HG02642 (cell line): Measurements from ENCODE around the gene TMEM196.
"Not testable (repeated sequence)": the region's sequence is repeated elsewhere in the genome, so short reads cannot be mapped to it uniquely, and the experiment has no call there.

Experiments used
- ATAC-seq: cut with Tn5 transposase; IDR thresholded peaks from one replicate; pipeline ENCODE4 v1.9.1; 2021; ENCODE audit warnings: mild to moderate bottlenecking; ENCODE audit not compliant: unreplicated experiment, poor library complexity

The TMEM196 gene

DNA sequence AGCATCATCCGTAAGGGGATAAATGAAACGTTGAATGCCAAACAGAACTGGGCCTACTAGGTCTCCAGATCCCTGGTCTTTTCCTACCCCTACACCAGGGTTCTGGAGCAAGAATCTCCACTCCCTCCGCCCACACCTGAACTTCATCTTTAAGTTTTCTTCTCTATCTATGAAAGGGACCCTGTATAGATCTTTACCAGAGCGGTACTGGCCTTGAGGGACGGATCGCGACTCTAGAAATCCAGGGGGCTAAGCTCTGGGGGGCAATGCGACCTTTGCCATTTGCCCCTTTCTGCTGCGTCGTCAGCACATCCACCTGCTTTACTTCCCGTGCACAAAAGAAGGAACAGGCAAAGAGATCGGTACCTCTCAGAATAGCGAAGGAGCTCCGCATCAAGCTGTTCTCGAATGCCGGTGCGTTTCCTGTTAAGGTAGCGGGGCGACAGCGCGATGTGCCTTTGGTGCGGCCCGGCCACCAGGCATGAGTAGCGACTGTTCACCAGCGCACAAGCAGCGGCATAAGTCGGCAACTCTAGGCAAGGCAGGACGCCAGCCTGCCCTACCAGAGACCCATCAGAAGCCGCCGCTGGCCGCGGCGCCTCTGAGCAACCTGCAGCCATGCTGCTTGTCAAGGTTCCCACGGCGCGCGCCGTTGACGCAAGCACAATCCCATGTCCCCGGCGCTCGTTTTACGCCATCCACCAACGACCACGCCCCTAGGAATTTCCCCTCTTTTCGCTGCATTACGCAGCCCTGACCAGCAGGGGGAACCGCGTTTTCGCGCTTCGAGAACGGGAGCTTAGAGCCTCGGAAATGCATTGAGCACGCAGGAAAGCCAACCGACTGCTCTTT is 64.8 kb downstream of the TMEM196 start, which contains the start of gene POLR1F:
POLR1F (minus strand) TSS at position 641 of the 852 bp plus-strand sequence; CDS start at position 620, 21 bp downstream.
- peak; percentile 99 for ATAC-seq

DNA sequence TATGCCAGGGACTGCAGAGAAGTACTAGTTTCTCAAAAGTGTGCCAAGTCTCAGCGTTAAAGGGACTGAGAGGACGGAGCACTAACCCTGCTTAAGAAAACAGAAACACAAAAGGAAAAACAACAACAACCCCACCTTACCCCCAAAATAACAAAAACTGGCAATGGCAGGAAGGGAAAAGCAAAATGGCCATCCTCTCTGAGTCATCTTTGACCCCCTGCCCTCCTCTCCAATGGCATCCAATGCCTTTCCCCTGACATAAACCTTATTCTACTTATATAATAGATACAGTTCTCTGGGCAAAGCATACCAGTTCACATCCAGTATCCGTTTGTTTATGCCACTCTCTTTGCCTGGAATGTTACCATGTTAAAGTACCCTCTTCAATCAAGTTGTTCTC is 66.2 kb downstream of the TMEM196 start:
- no peak for ATAC-seq

DNA sequence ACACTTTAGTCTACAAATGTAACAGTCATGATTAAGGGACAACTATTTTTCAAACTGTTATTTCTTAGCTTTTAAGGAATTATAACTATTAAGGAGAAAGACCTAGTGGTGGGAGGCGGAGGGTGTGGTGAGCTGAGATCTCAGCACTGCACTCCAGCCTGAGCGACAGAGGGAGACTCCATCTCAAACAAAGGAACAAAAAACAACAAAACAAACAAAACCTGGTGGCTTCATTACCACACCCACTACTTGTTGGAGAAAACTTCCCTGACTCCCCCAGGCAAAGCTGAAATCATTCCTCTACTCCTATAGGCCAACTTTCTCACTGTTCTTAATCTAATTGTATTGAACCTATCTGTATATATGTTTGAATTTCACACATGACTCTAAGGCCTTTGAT is 67.8 kb downstream of the TMEM196 start:
- ATAC-seq, result no peak

DNA sequence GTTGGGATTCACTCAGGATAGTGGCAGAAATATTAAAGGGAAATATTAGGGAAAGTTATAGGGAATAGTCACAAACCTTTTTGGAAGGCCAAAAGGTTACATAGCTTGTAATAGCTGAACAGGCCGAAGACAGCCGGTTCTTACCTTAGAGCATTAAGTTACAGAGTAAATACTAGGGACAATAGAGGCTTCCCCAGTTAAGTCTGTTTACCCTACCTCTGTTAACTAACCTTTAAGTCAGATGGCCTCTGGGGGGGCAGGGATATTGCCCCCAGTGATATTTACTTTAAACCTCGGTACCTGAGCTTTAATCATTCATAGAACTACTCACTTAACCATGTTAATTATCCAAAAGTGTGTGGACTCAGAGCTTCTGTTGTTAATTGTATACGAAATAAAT is 71.9 kb downstream of the TMEM196 start:
- ATAC-seq, result no peak

DNA sequence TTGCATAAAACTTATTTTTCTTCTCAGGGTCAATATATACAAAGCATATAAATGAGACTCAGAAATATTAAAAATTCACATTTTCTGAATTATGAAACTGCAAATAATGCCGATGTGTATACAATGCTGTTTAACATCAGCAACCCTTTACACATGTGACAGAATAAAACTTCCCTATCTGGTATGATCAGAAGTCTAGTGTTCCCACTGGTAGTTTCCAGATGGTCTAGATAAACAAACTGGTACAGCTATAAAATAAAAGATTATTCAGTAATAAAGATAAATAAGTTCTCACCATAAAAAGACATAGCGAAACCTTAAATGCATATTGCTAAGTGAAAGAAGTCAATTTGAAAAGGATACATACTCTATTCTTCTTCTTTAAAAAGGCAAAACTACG is 72.5 kb downstream of the TMEM196 start:
- ATAC-seq, result no peak

DNA sequence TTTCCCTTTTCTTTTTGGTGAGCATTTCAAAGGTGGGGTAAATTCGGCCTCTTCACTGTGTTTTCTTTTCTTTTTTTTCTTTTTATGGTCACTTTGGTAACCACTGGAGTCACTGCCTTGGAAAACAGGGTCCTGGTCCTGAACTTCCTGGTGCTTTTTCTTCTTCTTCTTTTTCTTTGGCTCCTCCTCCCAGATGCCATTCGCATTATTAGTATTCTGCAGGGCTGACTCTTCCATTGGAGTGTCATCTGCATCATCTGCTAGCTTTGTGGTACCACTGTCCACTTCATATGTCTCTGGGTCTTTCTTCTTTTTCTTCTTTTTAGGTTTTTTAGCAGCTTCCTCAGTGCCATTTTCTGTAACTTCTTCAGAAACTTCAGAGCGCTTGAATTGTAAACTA is 75.1 kb downstream of the TMEM196 start:
- no peak for ATAC-seq

DNA sequence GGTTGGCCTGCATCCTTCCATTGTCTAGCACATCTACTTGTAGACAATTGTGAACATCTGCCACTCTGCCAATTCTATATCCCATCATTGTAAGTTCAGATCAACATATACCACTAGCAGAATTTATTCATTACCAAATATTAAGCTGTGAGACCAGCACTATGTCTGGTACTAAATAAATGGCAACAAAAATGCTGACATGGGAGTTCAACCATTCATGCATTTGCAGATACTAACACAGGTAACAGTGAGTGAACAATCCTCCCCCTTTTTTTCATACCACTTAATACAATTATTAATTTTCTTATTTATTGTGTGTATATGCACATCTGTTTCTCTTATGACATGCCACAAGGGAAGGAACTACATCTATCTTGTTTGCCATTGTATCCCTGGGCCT is 76.5 kb downstream of the TMEM196 start:
- ATAC-seq, result no peak

DNA sequence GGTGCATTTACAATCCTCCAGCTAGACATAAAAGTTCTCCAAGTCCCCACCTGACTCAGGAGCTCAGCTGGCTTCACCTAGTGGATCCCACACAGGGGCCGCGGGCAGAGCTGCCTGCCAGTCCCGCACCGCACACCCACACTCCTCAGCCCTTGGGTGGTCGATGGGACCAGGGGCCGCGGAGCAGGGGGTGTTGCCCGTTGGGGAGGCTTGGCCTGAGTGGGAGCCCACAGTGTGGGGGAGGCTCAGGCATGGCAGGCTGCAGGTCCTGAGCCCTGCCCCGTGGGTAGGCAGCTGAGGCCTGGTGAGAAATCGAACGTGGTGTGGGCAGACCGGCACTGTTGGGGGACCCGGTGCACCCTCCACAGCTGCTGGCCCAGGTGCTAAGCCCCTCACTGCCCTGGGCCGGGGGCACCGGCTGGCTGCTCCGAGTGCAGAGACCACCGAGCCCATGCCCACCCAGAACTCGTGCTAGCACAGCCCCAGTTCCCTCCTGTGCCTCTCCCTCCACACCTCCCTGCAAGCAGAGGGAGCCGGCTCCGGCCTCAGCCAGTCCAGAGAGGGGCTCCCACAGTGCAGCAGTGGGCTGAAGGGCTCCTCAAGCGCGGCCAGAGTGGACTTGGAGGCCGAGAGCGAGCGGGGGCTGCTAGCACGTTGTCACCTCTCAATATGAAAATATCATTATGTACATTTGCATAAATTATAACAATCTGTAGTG is 81.1 kb downstream of the TMEM196 start:
- no peak for ATAC-seq

DNA sequence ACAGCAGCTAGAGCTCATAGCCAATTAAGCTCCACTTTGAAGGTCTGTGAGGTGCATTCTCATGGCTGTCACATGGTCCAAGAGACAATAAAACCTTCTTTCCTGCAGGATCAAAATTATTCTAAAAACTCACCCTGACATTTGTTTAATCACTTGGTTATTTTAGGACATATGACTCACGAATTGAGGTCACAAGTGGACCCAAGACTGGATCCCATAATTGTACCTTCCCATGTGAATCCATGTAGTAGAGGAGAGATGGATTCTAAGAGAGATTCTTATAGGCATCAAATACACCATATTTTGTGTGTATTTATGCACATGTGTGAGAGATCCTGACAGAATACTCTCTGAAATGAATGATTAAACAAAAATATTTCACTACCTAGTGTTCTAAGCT is 82.7 kb downstream of the TMEM196 start:
- no peak for ATAC-seq

DNA sequence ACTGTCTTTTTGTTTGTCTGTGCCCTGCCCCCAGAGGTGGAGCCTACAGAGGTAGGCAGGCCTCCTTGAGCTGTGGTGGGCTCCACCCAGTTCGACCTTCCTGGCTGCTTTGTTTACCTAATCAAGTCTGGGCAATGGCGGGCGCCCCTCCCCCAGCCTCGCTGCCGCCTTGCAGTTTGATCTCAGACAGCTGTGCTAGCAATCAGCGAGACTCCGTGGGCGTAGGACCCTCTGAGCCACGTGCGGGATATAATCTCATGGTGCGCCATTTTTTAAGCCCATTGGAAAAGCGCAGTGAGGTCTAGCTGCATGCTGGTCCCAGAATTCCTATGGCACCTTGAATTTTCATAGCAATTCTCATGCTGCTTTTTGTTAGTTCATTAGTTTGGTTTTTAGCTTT is 84.3 kb downstream of the TMEM196 start:
- ATAC-seq, result not testable (repeated sequence)

DNA sequence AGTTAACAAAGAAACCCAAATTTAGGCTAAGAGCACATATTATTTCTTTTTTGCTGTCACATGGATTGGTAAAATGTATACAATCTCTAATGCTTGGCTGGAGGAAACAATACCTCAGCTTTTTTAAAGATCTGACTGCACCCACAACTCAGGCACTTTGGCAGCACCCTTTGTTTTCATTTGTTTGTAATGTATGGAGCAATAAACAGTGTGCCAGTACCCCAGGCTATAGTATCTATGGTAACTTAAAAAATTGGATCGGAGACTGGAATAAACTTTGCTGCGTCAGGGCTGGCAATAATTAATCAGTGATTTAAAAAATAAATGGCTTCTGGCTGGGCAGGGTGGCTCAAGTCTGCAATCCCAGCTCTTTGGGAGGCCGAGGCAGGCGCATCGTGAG is 91.8 kb downstream of the TMEM196 start:
- no peak for ATAC-seq

DNA sequence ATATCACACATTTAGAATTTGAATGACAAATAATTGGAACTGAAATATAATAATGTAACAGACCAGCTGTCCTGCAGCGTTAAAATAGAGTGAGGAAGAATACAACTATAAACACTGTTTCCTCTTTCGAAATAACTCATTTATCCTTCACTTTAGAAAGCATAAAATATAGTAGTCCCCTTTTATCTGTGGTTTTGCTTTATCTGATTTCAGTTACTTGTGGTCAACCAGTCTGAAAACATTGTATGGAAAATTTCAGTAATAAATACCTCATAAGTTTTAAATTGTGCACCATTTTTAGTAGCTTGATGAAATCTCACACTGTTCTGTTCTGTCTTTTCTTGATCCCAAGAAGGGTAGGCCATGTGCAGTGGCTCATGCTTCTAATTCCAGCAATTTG is 96.2 kb downstream of the TMEM196 start:
- ATAC-seq, result peak; percentile 86

DNA sequence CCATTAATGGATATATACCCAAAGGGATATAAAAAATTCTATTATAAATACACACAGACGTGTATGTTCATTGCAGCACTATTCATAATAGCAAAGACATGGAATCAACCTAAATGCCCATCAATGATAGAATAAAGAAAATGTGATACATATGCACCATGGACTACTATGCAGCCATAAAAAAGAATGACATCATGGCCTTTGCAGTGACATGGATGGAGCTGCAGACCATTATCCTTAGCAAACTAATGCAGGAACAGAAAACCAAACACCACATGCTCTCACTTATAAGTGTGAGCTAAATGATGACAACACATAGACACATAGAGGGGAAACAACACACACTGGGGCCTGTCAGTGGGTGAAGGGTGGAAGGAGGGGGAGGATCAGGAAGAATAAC is 97.6 kb downstream of the TMEM196 start:
- ATAC-seq, result no peak

DNA sequence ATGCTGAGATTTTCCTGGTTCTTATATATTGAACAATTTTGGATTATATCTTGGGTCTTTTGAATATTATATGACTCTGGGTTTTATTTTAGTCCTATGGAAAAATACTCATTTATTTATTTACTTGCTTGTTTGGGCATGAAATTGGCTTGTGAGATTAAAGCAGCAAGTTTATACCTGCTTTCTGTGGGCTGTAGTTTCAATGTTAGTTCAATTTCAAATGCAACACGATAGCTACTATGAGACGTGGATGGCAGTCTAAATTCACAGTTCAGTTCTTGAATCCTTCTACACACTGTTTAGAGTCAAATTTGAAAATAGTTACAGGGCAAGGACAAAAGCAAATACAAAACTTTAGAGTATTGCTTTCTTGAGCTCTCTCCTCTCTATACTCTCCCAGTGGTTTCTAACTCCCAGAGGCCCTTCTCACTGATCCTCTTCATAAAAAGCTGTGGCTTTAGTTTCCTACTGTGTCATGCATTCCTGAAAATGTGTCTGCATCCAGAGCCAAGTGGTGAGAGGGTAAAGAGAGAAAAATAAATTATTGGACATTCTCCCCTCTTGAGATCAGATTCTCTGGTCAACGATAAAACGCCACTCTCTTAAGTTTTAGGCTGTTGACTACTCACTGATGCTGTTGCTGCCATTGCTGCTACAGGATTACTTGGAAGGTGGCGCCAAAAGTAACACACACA is 99.0 kb downstream of the TMEM196 start:
- no peak for ATAC-seq

DNA sequence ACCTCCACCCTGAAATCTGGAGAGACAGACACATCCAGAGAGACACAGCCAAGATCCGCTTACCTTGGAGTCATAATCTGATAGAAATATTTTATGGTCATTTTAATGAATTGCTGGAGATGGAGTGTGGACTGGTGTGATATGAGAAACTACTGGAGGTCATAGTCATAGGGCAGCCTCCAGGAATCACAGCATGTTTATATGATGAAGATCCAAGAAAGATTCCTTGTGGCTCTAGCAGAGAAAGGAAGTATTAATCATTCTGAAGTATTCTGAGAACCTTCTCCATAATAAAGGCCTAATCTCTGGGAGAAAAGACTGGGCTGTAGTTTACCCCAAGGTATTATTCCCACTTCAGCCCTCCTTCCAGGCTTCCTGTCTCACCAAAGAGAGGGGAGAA is 102.6 kb downstream of the TMEM196 start:
- ATAC-seq, result no peak
